ENCODE measurements around the gene SSR3.

The SSR3 gene

DNA sequence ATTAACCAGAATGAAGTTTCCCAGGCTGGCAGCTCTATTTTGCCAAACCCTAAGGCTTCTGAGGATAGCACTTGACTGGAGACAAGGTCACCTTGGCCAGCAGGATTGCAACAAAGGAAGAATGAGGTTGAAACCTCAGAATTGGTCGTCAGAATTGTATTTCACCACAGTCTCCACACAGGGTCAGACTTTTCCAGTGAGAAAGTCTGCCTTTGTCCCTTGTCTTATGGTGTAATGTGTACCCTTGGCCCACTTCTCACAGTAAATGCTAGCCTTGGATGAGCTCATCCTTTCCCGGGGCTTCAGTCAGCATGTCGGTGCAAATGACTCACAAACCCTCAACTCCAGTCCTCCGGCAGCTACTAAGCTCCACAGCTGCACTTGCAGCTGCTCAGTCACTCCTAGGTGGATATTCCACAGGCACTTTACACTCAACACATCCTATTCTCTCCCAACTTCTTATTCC, 19.7 kb downstream of the SSR3 start:
- DNase-seq = no peak

DNA sequence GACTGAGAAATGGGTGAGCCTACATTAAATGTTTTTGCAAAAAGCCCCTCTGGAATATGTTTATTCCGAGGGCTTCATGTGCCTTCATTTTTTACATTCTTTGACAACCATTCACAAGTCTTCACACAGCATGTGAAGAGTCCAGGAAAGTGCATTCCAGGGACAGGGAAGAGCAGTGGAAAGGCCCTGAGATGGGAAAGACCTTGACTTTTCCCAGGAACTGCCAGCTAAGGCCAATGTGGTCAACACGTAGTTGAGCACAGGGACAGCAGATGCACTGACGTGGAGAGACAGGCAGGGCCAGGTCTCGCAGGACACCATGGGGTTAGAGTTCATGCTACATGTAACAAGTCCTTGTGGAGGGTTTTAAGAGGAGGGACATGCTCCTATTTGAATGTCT, 21.7 kb downstream of the SSR3 start:
- no peak for DNase-seq

DNA sequence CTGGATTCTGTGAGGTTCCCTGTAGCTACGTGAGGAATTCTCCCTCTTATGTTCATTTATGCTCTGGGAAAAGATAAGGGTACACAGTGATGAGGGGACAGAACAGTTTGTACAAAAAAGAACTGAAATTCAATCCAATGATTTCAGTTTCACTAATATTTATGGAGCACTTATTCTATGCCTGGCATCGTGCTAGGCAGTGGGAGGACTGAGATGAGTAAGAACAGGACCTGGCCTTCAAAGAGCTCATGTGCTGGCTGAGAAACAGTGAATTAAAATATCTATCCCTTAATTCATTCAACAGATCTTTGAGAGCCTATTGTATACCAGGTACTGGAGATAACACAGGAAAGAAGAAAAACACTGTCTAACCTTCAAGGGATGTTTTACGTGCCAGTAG, 22.2 kb downstream of the SSR3 start:
- DNase-seq = no peak

DNA sequence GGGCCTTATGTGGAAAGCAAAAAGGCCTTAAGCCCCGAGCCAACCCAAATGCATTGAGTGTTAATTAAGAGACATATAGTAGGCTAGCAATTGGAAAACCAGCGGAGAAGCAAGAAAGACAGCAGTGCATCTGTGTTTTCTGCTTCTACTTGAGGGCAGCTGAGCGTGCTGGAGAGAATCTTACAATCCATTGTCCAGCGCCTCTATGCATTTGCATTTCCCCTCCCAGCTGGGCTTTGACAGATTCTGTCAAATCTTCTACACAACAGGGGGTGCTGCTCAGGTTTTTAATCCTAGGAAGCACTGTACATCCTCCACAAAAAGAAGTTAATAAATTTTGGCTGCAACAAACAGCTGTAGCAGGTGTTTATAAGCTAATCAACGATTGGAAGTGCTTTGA, 23.9 kb downstream of the SSR3 start:
- DNase-seq = no peak

- no peak for DNase-seq
These were observed 27.9 kb downstream of the SSR3 start for GRCh38 chr3:156527060-156527459.

- no peak for DNase-seq
These were observed 29.1 kb downstream of the SSR3 start for GRCh38 chr3:156525808-156526207.

DNA sequence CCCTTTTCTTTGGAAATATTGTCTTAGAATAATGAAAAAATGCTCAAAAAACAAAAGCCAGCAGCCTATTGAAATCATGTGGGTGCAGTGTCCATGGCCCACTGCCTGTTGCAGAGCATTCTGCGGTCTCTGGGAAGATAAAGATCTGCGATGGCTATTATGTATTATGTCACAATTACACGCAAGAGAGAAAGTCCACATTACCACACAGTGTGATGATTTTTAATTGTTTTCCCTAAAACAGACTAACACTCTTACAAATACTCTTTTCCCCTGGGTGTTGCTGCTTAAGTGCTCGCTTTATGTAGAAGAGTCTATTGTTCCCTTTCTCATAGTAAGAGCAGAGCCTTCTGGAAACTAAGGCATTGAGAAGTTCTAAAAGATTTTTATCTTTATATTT, 32.2 kb downstream of the SSR3 start:
- no peak for DNase-seq

GRCh38 chr3:156519758-156520162, 35.2 kb downstream of the SSR3 start:
- no peak for DNase-seq

DNA sequence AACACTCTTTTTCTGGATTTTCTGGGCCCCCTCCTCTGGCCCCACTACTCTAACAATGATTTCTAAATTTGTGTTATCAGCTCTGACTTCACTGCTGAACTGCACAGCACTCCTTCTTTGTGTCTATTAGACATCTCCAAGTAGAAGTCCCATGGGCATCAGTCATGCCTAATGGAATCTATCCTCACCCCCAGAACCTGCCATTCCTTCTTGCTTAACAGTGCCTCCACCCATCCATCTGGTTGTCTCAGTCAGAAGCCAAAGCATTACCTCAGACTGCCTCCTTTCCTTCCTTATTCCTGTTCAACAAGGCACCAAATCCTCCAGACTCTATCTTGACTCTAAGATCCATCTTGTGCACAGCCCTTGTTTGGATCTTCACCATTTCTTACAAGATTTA, 36.2 kb downstream of the SSR3 start:
- DNase-seq = no peak

- DNase-seq = no peak
These were observed 38.0 kb downstream of the SSR3 start for GRCh38 chr3:156516961-156517360.

DNA sequence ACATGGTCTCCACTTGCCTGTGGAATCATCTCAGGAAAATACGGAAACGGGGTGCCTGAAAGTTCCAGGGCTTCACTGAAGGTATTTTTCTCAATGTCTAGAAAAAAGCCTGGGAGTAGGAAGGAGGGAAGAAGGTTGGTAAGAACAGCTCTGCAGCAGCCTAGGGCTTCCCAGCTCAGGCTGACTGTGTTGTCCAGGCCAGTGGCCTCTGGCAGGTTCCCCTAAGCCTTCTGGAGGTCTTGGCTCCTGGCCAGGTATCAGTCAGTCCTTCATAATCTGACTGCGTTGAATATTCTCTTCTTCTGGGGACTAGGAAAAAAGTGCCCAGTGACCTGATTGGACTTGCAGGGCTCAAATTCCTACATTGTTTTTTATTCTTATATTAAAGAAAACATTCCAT, 38.6 kb downstream of the SSR3 start:
- no peak for DNase-seq

GRCh38 chr3:156513619-156514018, 41.3 kb downstream of the SSR3 start:
- DNase-seq = no peak

- DNase-seq = no peak
These were observed 42.8 kb downstream of the SSR3 start for GRCh38 chr3:156511987-156512677.

- DNase-seq = peak; percentile 75
These were observed 45.4 kb downstream of the SSR3 start for GRCh38 chr3:156509189-156510174.

GRCh38 chr3:156507285-156507684, 47.6 kb downstream of the SSR3 start:
- DNase-seq = no peak

GRCh38 chr3:156498307-156498706, 56.6 kb downstream of the SSR3 start:
- no peak for DNase-seq

GRCh38 chr3:156497326-156497725, 57.6 kb downstream of the SSR3 start:
- DNase-seq = no peak

- no peak for DNase-seq
These were observed 59.1 kb downstream of the SSR3 start for GRCh38 chr3:156495816-156496215.

DNA sequence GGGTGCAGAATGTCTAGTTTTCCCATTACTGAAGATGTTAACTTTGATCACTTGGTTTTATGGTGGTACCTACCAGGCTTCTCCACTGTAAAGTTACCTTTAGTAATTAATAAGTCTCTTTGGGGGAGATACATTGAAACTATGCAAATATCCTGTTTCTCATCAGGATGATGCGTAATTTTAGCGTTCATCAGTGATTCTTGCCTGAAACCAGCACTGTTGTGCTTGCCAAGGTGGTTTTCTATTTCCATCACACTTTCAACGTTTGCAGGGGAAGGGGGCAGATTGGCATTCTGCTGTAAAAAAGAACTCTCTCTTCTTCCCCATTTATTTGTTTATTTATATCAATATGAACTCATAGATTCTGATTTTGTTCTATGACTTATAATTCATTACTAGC, 61.0 kb downstream of the SSR3 start:
- DNase-seq = no peak

DNA sequence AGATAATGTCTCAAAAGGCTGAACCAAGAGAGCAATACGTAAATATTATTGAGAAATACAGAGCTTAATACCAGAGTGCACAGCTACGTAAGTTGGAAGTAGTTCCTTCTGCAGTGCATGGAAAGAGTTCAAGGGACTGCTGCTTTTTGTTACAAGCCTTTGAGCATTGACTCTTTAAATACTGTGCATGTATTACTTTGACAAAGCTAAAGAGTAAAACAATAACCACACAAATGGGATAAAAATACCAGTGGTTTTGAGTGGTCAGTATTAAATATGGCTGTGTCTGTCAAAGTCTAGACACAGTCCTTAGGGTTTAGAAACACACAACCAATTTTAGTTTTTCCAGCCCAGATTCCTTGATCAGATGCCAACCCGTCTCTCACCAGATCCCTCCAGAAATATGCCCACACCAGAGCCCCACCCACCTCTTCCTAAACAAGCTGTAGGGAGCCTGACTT, 62.1 kb downstream of the SSR3 start:
- no peak for DNase-seq

GRCh38 chr3:156491192-156491591, 63.7 kb downstream of the SSR3 start:
- no peak for DNase-seq

Data from CD4-positive, alpha-beta T cell treated with Interleukin-17A for 1 hour (primary cell).